Dedifferentiated amniotic fluid mesenchymal stem cell (primary cell): ENCODE data around the gene NEURL2.
A peak's percentile ranks its signal among the peaks of the same experiment; 100 is the strongest.
"Not testable (repeated sequence)": the region's sequence is repeated elsewhere in the genome, so short reads cannot be mapped to it uniquely, and the experiment has no call there.

Source experiments
- DNase-seq: peaks from one replicate; pipeline ENCODE4 v3.0.0-alpha.2; 2016; ENCODE audit errors: extremely low spot score

Gene NEURL2

DNA sequence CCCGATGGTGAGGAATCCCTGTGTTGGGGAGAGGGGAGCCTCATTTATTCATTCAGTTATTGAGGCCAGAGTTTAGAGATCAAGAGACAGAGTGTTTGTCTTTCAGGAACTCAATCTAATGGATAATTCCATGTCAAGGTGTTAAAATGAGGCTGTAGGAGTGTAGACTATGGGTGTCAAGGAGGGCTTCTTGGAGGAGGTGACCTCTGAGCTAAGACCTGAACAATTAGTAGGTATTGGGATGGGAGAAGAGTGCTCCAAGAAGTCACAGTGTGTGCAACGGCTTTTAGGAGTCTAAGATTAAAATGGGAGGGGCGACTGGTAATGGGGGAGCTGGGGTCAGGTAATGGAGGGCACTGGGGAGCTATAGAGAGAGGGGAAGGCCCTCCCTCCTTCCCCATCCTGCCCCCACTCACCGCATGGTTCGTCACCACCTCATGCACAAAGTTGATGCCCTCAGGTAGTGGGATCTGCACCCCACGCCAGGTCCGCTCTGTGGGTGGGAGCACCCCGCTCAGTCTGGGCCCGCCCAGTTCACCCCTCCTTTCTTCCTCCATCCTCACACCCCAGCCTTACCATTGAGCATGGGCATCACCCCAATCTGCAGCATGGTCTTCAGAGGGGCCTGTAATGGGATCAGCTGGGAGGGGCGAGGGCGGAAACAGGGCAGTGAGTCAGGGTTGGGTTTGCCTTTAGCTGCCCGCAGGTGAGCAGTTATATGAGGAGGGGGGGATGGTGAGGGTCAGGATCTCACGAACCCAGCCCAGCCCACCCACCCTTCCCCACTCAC lies 8.2 kb upstream of the NEURL2 start:
- DNase-seq: no peak

DNA sequence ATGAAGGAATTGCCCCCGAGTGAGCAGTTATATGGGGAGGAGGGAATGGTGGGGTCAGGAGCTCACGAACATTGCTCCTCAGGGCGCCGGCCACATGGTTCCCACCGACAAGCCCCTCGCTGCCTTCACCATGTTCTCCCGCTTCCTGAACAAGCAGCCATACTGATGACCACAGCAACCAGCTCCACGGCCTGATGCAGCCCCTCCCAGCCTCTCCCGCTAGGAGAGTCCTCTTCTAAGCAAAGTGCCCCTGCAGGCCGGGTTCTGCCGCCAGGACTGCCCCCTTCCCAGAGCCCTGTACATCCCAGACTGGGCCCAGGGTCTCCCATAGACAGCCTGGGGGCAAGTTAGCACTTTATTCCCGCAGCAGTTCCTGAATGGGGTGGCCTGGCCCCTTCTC lies 7.3 kb upstream of the NEURL2 start:
- DNase-seq: no peak

DNA sequence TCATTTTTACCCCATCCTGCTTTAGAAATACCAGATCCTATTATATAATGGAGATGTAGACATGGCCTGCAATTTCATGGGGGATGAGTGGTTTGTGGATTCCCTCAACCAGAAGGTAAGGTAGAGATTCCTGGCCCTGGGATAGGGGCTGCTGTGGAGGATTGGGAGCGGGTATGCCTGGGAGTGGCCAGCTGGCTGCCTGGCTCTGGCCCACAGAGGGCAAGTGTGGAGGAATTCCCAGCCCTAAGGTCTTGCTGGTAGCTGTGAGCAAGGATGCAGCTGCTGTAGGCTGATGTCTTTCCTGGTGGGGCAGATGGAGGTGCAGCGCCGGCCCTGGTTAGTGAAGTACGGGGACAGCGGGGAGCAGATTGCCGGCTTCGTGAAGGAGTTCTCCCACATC lies 6.7 kb upstream of the NEURL2 start:
- DNase-seq: no peak

DNA sequence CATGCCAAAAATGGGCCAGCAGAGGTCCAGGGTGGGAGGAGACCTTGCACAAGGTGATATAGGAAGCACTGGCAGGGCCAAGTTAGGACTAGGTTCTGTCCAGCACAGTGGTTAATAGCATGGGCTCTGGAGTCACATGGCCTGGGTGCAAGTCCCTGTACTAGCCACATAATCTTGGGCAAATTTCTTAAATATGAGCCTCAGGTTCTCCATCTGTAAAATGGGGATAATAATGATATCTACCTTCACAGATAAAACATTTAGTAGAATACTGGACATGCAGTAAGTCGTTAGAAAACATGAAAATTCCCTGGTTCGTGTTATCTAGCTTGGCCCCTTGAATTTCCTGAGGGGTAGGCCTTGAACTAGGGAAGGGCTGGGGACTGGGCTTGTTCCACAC lies 6.3 kb upstream of the NEURL2 start:
- no peak for DNase-seq

DNA sequence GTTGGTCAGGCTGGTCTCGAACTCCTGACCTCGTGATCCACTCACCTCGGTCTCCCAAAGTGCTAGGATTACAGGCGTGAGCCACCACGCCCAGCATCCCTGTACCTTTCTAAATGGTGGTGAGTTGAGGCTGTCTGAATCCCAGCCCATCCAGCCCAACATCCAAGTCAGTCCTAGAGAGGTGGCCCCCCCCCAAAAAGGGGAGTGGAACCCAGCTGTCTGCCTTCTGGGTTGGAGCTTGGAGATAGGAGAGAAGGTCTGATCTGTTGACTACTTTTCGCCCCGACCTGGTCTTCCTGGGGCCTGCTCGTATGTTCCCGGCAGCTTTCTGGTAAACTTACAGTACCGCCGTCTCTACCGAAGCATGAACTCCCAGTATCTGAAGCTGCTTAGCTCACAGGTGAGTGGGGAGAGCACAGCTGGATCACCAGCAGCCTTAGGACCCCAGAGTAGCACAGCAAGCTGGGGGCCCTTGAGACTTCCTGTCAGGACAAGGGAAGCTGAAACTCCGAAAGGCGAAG lies 5.7 kb upstream of the NEURL2 start:
- DNase-seq: no peak

DNA sequence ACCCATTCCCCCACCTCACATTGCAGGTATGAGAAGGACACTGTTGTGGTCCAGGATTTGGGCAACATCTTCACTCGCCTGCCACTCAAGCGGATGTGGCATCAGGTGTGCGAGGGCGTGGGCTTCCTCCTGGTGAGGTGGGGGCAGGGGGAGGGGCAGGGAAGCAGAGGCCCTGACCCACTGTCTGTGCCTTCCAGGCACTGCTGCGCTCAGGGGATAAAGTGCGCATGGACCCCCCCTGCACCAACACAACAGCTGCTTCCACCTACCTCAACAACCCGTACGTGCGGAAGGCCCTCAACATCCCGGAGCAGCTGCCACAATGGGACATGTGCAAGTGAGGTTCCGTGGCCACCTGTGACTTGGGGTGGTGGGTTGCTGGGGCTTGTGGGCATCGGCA lies 3.8 kb upstream of the NEURL2 start:
- DNase-seq: peak; percentile 9

DNA sequence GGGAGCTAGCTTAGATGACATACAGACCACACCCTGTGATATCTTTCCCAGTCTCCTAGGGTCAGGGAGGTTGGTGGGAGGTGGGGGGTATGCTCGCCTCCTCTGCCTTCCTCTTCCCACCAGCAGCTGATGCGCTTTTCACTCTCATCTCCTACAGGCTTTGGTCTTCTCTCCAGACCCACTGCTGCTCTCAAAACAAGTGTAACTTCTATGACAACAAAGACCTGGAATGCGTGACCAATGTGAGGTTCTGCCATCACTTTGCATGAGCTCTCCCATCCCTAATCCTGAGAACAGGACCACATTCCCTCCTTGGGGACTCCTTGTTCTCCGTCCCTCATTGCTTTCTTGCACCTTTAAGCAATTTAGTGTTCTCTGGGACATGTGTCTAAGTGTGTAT lies 2.8 kb upstream of the NEURL2 start:
- no peak for DNase-seq

DNA sequence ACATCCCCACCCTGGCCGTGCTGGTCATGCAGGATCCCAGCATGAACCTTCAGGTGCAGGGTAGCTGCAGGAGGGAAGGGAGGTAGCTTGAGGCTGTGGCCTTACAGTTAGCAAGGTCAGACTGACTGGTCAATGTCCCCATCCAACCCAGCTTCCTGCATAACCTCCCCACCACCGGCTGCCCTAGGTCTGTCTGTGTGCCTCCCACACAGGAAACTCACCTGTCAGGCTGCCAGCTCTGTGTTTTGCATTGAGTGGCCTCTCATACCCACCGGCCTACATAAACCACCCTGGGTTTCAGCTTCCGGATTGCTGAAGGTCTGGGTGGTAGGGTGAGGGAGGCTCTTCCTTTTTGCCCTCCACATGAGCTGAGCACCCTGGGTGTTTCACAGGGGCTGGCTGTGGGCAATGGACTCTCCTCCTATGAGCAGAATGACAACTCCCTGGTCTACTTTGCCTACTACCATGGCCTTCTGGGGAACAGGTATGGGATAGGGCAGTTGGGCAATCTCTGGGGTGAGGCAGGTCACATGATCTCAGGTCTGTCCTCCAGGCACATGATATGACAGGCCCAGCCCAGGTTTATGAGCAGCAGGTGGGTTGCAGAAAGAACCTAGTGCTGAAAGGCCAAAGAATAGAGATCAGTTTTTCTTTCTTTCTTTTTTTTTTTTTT lies 2.0 kb upstream of the NEURL2 start:
- DNase-seq: no peak

DNA sequence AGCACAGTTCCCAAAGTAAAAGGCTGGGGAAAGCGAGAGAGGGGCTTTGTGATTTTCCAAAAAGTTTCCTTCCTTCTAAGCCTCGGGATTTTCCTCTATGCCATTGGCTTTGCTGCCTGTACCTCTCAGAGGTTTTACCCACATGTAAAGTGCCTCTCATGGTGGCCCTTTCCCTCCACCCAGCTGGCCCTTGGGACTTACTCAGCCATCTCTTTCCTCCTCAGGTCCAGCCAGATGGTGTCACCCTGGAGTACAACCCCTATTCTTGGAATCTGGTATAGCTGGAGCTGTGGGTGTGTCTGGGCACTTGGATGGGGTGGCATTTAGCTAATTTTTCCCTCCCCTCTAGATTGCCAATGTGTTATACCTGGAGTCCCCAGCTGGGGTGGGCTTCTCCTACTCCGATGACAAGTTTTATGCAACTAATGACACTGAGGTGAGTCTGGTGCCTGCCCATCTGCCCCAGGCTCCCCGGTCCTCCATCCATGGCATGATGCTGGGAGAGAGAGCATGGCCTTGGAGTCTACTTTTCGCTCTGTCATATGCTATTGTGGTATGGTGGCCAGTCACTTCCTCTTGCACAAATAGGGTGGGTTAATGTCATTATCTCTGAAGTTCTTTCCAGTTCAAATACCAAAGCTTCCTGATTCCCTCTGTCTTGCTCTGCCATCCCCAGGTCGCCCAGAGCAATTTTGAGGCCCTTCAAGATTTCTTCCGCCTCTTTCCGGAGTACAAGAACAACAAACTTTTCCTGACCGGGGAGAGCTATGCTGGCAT lies 1.2 kb upstream of the NEURL2 start:
- DNase-seq: no peak

DNA sequence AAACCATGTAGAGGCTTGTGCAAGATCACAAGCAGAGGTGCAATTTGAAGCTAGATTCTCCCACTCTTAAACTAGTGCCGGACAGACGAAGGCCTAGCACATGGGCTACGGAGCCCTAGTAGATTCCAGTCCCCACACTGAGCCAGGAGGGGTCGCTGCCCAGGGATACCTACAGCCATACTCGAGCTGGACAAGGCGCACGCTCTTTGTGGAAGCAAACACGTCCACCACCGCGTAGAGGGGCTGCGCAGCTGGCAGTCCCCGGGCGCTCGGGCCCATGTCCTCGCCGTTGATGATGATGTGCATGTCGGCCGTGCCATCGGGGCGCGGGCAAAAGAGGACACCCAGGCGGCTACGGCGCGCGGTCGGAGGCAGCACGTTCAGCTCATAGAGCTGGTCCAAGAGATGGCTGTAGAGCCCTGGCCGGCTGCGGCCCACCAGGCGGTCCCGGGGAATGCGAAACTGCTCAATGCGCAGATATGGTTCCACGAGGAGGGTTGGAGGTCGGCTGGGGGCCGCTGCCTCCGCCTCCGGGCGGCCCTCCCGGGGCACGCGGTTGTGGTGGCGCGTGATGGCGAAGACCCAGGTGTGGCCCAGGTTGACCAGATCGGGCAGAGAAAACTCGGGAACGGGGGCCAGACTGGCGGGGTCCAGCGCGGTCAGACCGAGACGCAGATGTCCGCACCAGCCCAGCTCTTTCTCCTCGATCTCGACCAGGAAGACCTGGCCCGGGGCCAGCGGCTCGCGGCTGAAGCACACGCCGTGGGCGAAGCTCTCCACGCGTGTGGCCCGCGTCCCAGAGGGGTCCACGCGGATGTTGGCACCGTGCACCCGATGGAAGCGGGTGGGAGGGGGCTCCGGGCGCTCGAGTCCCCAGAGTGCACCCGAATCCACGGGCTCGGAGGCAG lies 677 bp downstream of the NEURL2 start:
- peak; percentile 52 for DNase-seq

DNA sequence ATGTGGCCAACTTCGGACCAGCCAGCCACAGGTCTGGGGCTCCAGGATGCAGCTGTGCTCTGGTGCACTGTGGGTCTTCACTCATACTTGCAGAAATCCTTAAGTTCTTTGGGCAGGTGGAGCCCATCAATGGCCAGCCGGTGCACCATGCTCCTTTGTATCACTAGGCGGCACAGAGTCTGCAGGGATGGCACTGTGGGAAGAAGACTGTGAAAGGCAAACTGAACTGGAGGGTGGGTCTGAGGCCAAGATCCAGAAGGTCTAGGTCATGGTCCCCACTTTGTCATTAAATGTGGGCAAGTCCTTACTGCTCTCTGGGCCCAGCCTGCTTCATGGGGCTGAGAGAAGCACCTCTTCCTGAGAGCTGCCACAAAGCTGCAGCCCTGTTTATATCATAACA lies 2.3 kb downstream of the NEURL2 start:
- DNase-seq: no peak

DNA sequence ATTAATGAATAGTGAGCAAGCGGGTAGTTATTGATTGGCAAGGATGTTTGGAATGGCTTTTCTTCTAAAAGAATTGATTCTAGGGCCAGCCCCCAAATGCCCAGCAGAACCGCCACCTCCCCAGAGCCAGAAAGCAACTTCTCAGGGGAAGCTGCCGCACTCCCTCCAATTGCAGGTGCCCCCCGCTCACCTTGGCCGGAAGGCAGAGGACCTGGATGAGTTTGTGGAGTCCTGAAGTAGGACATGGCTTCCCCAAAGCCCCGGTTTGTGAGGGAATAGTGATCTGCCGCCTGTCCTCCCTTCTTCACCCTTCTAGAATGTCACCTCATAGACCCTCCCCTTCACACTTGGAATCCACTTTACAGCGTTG lies 3.7 kb downstream of the NEURL2 start, which contains the start of gene SPATA25:
SPATA25 (minus strand) TSS at position 277 of the 370 bp plus-strand sequence; CDS start at position 245, 32 bp downstream.
- no peak for DNase-seq

DNA sequence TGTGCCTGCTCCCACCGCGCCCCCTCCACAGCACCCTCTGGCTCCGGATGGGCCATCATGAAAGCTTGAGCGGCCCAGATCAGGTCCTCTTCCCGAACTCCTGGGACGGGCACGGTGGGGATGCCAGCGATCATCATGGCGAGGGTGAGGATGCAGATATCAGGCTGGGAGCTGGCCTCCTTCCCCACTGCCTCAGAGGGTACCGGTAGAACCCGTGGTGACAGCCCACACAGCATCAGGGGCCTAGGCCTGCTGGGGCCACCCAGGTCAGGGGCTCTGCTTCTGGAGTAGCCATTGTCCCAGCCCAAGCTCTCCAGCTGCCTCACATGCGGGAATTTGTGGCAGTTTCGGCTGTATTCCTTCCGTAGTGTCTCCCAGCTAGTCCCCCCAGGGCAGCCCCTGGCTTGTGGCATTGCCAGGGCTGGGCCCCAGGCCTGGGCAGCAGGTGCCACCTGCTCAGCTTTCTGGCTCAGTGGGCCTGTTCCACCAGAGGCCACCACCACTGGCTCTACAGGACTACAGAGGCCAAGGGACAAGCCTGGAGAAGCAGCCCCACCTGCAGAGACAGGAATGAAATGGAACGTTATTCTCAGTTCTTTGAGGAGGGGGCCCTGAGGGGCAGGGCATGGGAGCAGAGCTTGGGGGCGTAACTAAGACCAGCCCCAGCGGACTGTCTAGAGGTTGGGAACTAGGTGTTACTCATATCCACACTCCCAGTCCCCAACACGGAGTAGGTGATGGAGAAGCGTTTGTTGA lies 4.2 kb downstream of the NEURL2 start:
- DNase-seq: no peak

DNA sequence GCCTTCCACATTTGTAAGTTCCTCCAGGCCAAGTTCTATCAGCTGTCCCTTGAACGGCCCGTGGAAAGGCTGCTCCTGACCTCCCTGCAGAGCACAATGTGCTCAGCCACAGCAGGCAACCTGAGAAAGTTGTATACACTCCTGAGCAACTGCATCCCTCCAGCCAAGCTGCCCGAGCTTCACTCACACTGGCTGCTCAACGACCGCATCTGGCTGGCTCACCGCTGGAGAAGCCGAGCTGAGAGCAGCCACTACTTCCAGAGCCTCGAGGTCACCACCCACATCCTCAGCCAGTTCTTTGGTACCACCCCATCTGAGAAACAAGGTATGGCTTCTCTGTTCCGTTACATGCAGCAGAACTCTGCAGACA lies 7.9 kb downstream of the NEURL2 start:
- DNase-seq: no peak

DNA sequence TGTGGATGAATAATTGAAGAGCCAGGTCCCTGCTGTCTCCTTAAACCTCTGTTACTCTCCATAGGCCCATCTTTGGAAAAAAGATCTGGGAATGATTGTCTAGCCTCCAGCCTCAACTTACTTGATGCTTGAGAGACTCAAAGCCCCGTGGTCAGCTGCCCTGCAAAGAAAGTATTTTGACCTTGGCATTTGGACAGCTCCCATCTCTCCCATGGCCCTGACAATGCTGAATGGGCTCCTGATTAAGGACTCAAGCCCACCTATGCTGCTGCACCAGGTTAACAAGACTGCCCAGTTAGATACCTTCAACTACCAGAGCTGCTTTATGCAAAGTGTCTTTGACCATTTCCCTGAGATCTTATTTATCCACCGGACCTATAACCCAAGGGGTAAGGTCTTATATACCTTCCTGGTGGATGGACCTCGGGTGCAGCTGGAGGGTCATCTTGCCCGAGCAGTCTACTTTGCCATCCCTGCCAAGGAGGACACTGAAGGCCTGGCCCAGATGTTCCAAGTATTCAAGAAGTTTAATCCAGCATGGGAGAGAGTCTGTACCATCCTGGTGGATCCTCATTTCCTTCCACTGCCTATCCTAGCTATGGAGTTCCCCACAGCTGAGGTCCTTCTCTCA lies 8.4 kb downstream of the NEURL2 start:
- DNase-seq: no peak

DNA sequence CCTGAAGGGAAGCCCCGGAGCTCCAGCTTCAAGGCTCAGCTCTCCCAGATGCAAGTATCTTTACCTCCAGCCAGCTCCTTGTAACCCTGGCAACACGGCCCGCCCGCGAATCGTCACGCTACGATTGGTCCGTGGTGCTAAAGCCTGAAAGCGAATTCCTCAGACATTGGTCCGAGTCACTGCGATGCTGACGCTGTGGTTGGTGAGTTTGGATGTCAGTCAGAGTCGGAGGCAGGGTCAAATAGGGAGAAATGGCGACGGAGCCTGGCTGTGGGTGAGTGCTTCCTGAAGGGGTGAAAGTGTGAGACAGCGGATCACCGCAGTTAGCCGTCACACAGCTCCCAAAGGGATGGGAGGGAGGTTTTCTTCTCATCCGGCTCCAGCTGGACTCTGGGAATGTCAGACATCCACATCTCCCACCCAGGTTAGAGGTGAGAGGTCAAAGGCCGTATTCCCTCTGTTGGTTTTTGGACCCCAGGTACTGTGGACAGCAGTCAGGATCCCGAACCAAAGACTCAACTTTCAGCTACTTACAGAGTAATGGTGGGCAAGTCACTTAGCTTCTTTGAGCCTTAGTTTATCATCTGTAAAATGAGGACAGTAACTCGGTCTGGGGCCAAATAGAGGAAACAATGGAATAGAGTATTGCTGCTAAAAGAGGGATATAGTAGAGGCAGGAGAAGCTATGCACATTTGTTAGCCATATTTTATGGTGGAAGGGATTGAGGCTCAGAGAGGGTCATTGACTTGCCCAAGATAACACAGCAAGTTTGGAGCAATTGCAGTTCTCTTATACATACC lies 9.8 kb downstream of the NEURL2 start, which contains the start of gene ZSWIM1:
ZSWIM1 (plus strand) TSS at position 240 of the 801 bp plus-strand sequence. CDS start 1,366 bp downstream, outside the sequence.
- DNase-seq: peak; percentile 100

DNA sequence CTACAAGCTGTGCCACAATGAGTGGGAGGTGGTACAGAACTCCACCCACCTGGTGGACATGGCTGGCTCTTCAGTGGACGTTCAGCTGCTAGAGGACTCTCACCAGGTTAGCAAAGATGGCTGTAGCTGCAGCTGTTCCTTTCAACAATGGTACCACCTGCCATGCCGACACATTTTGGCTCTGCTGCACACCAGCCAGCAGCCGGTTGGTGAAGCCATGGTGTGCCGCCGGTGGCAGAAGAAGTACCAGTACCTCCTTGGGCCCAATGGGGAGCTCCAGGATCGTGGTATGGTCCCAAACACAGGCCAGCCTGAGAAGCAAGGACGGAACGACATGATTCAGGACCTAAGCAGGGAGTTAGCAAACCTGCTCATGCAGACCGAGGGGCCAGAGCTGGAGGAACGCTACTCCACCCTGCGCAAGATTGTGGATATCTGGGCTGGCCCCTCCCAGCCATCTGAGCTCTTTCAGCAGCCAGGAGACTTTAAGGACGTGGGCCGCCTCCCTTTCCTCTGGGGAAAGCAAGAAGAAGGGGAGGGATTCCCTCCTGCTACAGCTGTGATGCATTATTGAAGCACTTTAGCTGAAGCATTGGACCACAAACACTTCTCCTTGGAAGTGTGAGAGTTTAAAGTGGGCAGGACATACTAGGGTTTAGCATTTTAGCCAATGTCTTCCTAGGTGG lies 12.8 kb downstream of the NEURL2 start:
- DNase-seq: no peak

DNA sequence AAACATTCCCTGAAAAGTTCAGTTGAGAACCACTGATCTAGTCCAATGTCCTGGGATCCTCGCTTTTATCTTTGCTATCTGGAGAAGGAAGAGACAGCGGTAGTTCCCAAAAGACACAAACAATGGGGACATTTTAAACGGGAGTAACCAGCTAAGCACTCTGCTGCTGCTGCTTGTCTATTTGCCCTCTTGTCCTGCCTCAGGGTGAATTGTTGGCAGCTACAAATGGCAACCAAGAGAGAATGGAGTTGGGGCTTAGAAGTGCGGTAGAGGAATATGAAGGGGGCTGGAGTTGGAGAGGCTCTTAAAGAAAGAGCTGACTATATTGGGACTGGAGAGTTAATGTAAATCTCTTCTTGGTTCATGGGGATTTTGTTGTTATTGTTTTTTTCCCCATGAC lies 16.4 kb downstream of the NEURL2 start:
- DNase-seq: no peak

DNA sequence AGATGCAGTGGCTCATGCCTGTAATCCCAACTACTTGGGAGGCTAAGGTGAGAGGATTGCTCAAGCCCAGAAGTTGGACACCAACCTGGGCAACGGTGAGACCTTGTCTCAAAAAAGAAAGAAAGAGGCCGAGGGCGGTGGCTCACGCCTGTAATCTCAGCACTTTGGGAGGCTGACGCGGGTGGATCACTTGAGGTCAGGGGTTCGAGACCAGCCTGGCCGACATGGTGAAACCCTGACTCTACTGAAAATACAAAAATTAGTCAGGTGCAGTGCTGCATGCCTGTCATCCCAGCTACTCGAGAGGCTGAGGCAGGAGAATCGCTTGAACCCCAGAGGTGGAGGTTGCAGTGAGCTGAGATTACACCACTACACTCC lies 16.9 kb downstream of the NEURL2 start:
- not testable (repeated sequence) for DNase-seq
